ENCODE results near the gene VPS52. TPM values are rescaled to one million over a fixed set of nuclear protein-coding genes. Genes with fewer than 3 reads are reported as not detected.

Gene VPS52
- total RNA-seq, 1 donor from 2014 or later, result 47.5 TPM

- peaks cover 23% of the 10 kb centered on the region for H3K36me3 ChIP-seq
- no peak for DNase-seq
- no peaks in the 10 kb centered on the region for H3K9me3 ChIP-seq
- H3K4me1 ChIP-seq, result peaks cover 48% of the 10 kb centered on the region
- TF ChIP-seq, protein P1, sequence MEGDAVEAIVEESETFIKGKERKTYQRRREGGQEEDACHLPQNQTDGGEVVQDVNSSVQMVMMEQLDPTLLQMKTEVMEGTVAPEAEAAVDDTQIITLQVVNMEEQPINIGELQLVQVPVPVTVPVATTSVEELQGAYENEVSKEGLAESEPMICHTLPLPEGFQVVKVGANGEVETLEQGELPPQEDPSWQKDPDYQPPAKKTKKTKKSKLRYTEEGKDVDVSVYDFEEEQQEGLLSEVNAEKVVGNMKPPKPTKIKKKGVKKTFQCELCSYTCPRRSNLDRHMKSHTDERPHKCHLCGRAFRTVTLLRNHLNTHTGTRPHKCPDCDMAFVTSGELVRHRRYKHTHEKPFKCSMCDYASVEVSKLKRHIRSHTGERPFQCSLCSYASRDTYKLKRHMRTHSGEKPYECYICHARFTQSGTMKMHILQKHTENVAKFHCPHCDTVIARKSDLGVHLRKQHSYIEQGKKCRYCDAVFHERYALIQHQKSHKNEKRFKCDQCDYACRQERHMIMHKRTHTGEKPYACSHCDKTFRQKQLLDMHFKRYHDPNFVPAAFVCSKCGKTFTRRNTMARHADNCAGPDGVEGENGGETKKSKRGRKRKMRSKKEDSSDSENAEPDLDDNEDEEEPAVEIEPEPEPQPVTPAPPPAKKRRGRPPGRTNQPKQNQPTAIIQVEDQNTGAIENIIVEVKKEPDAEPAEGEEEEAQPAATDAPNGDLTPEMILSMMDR (IDR thresholded peaks at IDR 0.05), result no peak
- H3K4me3 ChIP-seq, result no peak overlapping the region
- intact Hi-C loops (cut with DNase I), result no loop called here
- ATAC-seq, result no peak
- no peak overlapping the region for H3K27ac ChIP-seq
- no peaks in the 10 kb centered on the region for H3K27me3 ChIP-seq
Observed at GRCh38 chr6:33202799-33203198, 68.9 kb downstream of the VPS52 start.

- H3K27me3 ChIP-seq, result no peaks in the 10 kb centered on the region
- no peak for ATAC-seq
- TF ChIP-seq, protein P1 (IDR thresholded peaks at IDR 0.05), result no peak
- H3K36me3 ChIP-seq, result peaks cover 28% of the 10 kb centered on the region
- H3K27ac ChIP-seq, result no peak overlapping the region
- peaks cover 53% of the 10 kb centered on the region for H3K4me1 ChIP-seq
- H3K4me3 ChIP-seq, result peak overlapping the region; percentile 79
- intact Hi-C loops (cut with DNase I), result no loop called here
- DNase-seq, result no peak
- H3K9me3 ChIP-seq, result no peaks in the 10 kb centered on the region
Observed at GRCh38 chr6:33201935-33202334, 69.7 kb downstream of the VPS52 start.

GRCh38 chr6:33201147-33201545 is 70.5 kb downstream of the VPS52 start:
- Histone ChIP-seq H3K4me3 (peak overlapping the region; percentile 79), H3K9me3 (no peaks in the 10 kb centered on the region), H3K27me3 (no peaks in the 10 kb centered on the region), H3K36me3 (peaks cover 36% of the 10 kb centered on the region), H3K4me1 (peaks cover 54% of the 10 kb centered on the region), H3K27ac (peak overlapping the region; percentile 97)
- ATAC-seq (peak; percentile 0), DNase-seq (no peak)
- TF ChIP-seq, protein P1 (IDR thresholded peaks at IDR 0.05), result peak; percentile 14
- intact Hi-C loops (cut with DNase I), result no loop called here

Small RNA genes lying within 50 kb of the gene (microRNA-seq; reads per million reads assigned to microRNA genes)
- gene MIR219A1 (ENCODE audit: borderline microRNAs expressed), result 1.5 reads per million
- gene MIR6834 (ENCODE audit: borderline microRNAs expressed), result not detected
- not detected for gene MIR6873 (ENCODE audit: borderline microRNAs expressed)

Other genes with a start within 250 kb of the VPS52 start
- 491 TPM for gene HLA-DPA1, start 198.2 kb downstream of the VPS52 start, total RNA-seq
- gene HLA-DPB1, start 195.9 kb downstream of the VPS52 start, total RNA-seq, result 385 TPM
- gene COL11A2, start 79.4 kb downstream of the VPS52 start, total RNA-seq, result 1.2 TPM
- 46.6 TPM for gene RXRB, start 71.2 kb downstream of the VPS52 start, total RNA-seq
- 89.1 TPM for gene SLC39A7, start 71.0 kb downstream of the VPS52 start, total RNA-seq
- 14.7 TPM for gene HSD17B8, start 67.2 kb downstream of the VPS52 start, total RNA-seq
- gene RING1, start 63.4 kb downstream of the VPS52 start, total RNA-seq, result 42.0 TPM
- gene RPS18, start 199 bp upstream of the VPS52 start, total RNA-seq, result 1,687 TPM
- gene B3GALT4, start 5.2 kb upstream of the VPS52 start, total RNA-seq, result 16.8 TPM
- 37.0 TPM for gene WDR46, start 17.4 kb upstream of the VPS52 start, total RNA-seq
- 39.3 TPM for gene PFDN6, start 17.7 kb upstream of the VPS52 start, total RNA-seq
- 114 TPM for gene RGL2, start 27.1 kb upstream of the VPS52 start, total RNA-seq
- gene TAPBP, start 42.2 kb upstream of the VPS52 start, total RNA-seq, result 191 TPM
- gene ZBTB22, start 45.9 kb upstream of the VPS52 start, total RNA-seq, result 26.2 TPM
- 35.0 TPM for gene DAXX, start 51.1 kb upstream of the VPS52 start, total RNA-seq
- gene KIFC1, start 119.9 kb upstream of the VPS52 start, total RNA-seq, result 2.3 TPM
- 74.3 TPM for gene PHF1, start 139.1 kb upstream of the VPS52 start, total RNA-seq
- 144 TPM for gene CUTA, start 146.2 kb upstream of the VPS52 start, total RNA-seq
- gene SYNGAP1, start 148.2 kb upstream of the VPS52 start, total RNA-seq, result 23.0 TPM
- gene ZBTB9, start 182.7 kb upstream of the VPS52 start, total RNA-seq, result 5.8 TPM